Omental fat pad (tissue), 4 donors: ENCODE measurements around the gene TUBB4B. TPM values are rescaled to one million over a fixed set of nuclear protein-coding genes. Genes with fewer than 3 reads are reported as not detected.

Experiments used
- ATAC-seq: fragments of 150-250 bp; one replicate; pipeline ENCODE4 v1.9.1; 2016; ENCODE audit warnings: mild to moderate bottlenecking, moderate library complexity; ENCODE audit not compliant: low FRiP score
- DNase-seq: peaks from one replicate; pipeline ENCODE4 v3.0.0-alpha.2; 2019; ENCODE audit warnings: low spot score
- CTCF ChIP-seq, 3 donors: fragments of 450-650 bp; IDR thresholded peaks; one replicate each; pipeline ENCODE4 v1.5.1; 2016 to 2017; ENCODE audit warnings: antibody characterized with exemption in 3 of 3, mild to moderate bottlenecking in 3 of 3, moderate library complexity in 2 of 3
- total RNA-seq, 4 donors: library from RNA; depleted of rRNA; stranded (reverse); fragments of >200 nt; gene quantifications; one replicate each; pipeline ENCODE4 v1.1.0, GENCODE V29; 2016

TUBB4B gene
- total RNA-seq, 4 donors from 2014 or later, result 197 to 452 (median 288) TPM

DNA sequence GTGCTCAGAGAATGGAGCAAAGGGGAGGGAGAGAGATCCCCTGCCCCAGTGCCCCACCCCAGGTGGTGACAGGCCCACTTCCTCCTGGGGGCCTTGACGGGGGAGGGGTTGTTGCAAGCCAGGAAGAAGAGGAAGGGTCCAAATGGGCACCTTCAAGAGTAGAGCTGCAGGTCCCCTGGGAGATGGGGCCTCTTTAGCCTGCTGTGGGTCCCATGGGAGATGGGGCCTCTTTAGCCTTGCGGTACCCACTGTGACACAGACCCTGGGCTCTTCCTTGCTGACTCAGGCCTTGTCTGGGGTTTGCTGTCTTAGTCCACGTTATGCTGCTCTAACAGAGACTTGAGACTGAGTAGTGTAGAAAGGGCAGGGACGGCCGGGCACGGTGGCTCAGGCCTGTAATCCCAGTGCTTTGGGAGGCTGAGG, 26.9 kb downstream of the TUBB4B start:
- ATAC-seq (no peak), DNase-seq (no peak)
- no peak for TF ChIP-seq CTCF (IDR thresholded peaks at IDR 0.05)

GRCh38 chr9:137268538-137269201, 27.6 kb downstream of the TUBB4B start:
- no peak for ATAC-seq
- no peak for DNase-seq
- TF ChIP-seq CTCF (IDR thresholded peaks at IDR 0.05), result no peak

GRCh38 chr9:137269231-137269772, 28.2 kb downstream of the TUBB4B start:
- no peak for TF ChIP-seq CTCF (IDR thresholded peaks at IDR 0.05)
- ATAC-seq (no peak), DNase-seq (no peak)

DNA sequence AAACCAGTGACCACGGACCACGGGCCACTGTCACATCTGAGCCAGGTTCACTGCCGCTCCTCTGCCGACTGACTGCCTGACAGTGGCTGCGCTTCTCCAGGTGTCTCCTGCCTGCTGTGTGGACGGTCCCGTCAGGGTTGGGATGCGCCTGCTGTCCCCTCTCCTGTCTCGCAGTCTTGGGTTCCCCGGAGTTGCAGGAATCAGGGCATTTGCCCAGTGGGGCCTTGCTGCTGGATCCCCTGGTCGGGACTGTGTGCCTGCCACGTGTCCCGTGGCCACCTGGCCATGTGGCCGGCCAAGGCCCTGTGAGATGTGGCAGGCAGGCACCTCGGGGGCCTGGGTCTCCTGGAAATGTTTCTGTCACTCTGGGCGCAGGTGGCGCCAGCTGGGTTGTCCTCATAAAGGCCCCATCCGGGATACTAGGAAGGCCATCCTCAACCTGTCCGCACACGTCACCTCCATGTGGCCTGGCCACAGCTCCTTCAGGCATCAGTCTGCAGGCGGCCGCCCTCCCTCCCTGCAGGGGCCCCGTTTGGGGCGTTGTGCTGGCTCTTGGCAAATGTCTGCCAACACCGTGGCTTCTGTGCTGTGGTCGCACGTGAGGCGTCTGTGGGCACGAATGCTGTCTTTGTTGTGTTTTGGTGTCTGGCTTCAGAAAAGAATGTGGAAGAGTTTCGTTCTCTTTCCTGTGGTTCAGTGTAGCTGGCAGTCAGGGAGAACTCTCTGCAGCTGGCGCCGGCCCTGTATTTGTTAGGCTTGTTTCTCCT, 30.0 kb downstream of the TUBB4B start:
- TF ChIP-seq CTCF (IDR thresholded peaks at IDR 0.05), result no peak
- no peak for DNase-seq
- ATAC-seq, result no peak

GRCh38 chr9:137271696-137272076, 30.6 kb downstream of the TUBB4B start:
- TF ChIP-seq CTCF (IDR thresholded peaks at IDR 0.05), result no peak
- DNase-seq (no peak), ATAC-seq (no peak)

DNA sequence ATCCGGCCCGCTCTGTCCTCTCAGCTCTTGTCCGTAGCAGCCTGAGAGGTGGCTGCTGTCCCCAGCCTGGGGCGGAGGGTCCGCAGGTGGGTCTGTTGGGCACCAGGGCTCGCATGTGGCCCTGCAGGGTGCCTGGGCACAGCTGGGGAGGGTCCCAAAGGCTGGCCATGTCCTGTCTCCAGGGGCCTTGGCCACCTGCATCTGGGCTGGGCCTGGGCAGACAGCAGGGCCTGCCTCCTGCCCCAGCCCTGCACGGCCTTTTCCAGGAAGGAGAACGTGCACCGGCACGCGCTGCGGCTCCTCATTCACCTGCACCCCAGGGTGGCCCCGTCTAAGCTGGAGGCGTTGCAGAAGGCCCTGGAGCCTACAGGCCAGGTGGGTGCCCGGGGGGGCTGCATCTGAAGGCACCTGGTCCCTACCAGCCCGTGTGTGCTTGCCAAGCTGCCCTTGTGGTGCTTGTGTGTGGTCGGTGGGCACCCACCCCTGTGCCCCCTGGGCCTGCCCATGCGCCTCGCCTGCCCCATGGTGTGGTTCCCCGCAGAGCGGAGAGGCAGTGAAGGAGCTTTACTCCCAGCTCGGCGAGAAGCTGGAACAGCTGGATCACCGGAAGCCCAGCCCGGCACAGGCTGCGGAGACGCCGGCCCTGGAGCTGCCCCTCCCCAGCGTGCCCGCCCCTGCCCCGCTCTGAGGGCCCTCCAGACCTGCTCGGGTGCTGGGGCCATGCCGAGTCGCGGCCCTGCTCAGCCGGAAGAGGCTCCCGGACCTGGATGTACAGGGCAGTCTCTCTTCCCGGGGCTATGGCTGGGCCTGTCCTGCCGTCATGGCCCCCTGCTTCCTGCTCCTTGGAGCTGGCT, 31.4 kb downstream of the TUBB4B start:
- DNase-seq, result no peak
- no peak for TF ChIP-seq CTCF (IDR thresholded peaks at IDR 0.05)
- ATAC-seq, result peak; percentile 8
